Stimulated activated CD4-positive, alpha-beta T cell treated with anti-CD3 and anti-CD28 coated beads, Interleukin-15, amount 100 ng/mL, for 24 hours (primary cell): Measurements from ENCODE around the gene RAB14.
A peak's percentile ranks its signal among the peaks of the same experiment; 100 is the strongest.

Experiments used
- DNase-seq: peaks from one replicate; pipeline ENCODE4 v3.0.0-alpha.2; 2020

Gene RAB14

GRCh38 chr9:121218357-121219027 lies 16.8 kb upstream of the RAB14 start:
- no peak for DNase-seq

- DNase-seq = no peak
Observed at GRCh38 chr9:121217609-121218292, 16.1 kb upstream of the RAB14 start.

GRCh38 chr9:121216271-121216805 lies 14.7 kb upstream of the RAB14 start:
- DNase-seq = no peak

- DNase-seq = no peak
Observed at GRCh38 chr9:121214005-121214404, 12.3 kb upstream of the RAB14 start.

GRCh38 chr9:121213136-121213806 lies 11.6 kb upstream of the RAB14 start:
- DNase-seq = peak; percentile 85

- no peak for DNase-seq
Observed at GRCh38 chr9:121210536-121210935, 8.9 kb upstream of the RAB14 start.

GRCh38 chr9:121207371-121207940 lies 5.8 kb upstream of the RAB14 start:
- DNase-seq = no peak

GRCh38 chr9:121206516-121207370 lies 5.1 kb upstream of the RAB14 start:
- no peak for DNase-seq

GRCh38 chr9:121204611-121205010 lies 2.9 kb upstream of the RAB14 start:
- no peak for DNase-seq

GRCh38 chr9:121204121-121204520 lies 2.5 kb upstream of the RAB14 start:
- no peak for DNase-seq

GRCh38 chr9:121201045-121201737 lies 478 bp downstream of the RAB14 start:
- DNase-seq = peak; percentile 50

GRCh38 chr9:121200356-121200755 lies 1.3 kb downstream of the RAB14 start:
- DNase-seq = no peak

- no peak for DNase-seq
Observed at GRCh38 chr9:121199921-121200320, 1.7 kb downstream of the RAB14 start.

- no peak for DNase-seq
Observed at GRCh38 chr9:121198512-121199042, 3.1 kb downstream of the RAB14 start.

- DNase-seq = no peak
Observed at GRCh38 chr9:121197132-121197531, 4.5 kb downstream of the RAB14 start.

GRCh38 chr9:121196389-121196788 lies 5.3 kb downstream of the RAB14 start:
- DNase-seq = peak; percentile 19

- no peak for DNase-seq
Observed at GRCh38 chr9:121194730-121195129, 6.9 kb downstream of the RAB14 start.

- no peak for DNase-seq
Observed at GRCh38 chr9:121192959-121193640, 8.6 kb downstream of the RAB14 start.

GRCh38 chr9:121192518-121192917 lies 9.2 kb downstream of the RAB14 start:
- no peak for DNase-seq

- DNase-seq = no peak
Observed at GRCh38 chr9:121191235-121191634, 10.4 kb downstream of the RAB14 start.

- no peak for DNase-seq
Observed at GRCh38 chr9:121189660-121190059, 12.0 kb downstream of the RAB14 start.
